ENCODE measurements around the gene ENOX1.

The ENOX1 gene

DNA sequence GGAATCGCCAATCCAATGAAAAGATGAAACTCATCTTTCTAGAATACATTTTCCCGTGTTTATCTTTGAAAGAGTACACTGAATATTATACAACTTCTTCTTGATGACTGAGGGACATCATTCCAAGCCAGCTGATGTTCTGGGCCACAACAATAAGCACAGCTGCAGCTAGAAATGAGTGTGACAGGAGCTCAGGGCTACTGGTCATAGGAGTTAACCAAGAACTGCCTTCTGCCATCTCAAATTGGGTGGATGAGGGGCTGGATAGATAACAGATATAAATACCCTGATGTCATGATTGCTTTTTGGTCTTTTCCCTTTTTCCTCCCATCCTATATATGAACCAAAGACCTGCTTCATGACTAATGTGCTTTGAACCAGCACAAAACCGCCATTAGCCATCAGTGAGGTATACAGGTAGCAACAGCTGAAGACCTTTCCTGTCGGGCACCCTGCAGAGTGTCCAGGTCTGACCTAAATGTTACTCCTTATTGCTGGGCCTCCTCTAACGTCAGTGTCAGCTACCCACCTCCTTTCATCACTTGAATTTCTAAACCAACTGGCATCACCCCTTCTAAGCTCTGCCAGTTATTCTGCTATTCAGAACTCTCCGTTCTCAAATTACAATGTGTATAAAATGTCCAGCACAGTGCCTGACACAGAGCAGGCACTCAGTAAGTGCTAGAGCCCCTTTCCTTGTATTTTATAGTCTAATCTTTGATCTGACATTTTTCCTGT is 178.2 kb downstream of the ENOX1 start:
- DNase-seq (ENCODE audit: low spot score), result no peak

- DNase-seq (ENCODE audit: low spot score), result no peak
Measured at GRCh38 chr13:43597599-43597945, 189.2 kb downstream of the ENOX1 start.

- DNase-seq (ENCODE audit: low spot score), result no peak
Measured at GRCh38 chr13:43596924-43597598, 189.7 kb downstream of the ENOX1 start.

GRCh38 chr13:43596006-43596405 is 190.8 kb downstream of the ENOX1 start:
- no peak for DNase-seq (ENCODE audit: low spot score)

GRCh38 chr13:43587376-43587775 is 199.4 kb downstream of the ENOX1 start:
- no peak for DNase-seq (ENCODE audit: low spot score)

DNA sequence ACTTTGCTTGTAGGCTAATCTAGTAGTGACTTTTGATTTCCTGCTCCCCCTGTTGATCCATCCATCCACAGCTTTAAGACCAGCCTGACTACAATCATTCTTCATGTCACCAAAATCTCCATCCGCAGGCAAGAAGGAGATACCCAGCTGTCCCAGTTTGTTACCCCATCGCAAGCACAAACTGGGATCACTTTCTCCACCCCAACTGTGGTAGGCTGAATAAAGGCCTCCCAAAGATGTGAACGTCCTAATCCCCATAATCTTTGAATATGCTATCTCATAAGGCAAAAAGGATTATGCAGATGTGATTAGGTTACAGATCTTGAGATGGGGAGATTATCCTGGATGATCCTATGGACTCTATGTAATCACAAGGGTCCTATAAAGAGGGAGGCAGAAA is 202.0 kb downstream of the ENOX1 start:
- no peak for DNase-seq (ENCODE audit: low spot score)

GRCh38 chr13:43583321-43583720 is 203.5 kb downstream of the ENOX1 start:
- DNase-seq (ENCODE audit: low spot score), result no peak

DNA sequence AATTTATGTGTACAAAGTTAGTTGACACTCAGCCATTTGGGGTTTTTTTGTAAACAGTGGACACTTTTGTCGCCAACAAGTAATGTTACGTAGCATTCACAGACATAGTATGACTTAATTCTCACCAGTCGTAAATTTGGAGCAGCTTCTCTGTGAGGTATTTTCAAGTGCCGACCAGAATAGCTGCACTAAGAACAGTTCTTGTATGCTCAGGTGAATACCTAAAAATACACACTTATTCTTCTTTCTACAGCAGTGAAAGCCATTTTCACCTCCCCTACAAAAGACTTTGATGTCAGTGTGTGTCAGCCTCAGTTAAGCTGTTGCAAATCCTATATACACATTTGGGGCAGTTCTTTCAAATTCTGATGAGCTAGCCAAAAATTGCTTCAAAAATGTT is 206.5 kb downstream of the ENOX1 start:
- DNase-seq (ENCODE audit: low spot score), result no peak

- no peak for DNase-seq (ENCODE audit: low spot score)
Measured at GRCh38 chr13:43579321-43579720, 207.5 kb downstream of the ENOX1 start.

GRCh38 chr13:43574605-43575004 is 212.2 kb downstream of the ENOX1 start:
- no peak for DNase-seq (ENCODE audit: low spot score)

DNA sequence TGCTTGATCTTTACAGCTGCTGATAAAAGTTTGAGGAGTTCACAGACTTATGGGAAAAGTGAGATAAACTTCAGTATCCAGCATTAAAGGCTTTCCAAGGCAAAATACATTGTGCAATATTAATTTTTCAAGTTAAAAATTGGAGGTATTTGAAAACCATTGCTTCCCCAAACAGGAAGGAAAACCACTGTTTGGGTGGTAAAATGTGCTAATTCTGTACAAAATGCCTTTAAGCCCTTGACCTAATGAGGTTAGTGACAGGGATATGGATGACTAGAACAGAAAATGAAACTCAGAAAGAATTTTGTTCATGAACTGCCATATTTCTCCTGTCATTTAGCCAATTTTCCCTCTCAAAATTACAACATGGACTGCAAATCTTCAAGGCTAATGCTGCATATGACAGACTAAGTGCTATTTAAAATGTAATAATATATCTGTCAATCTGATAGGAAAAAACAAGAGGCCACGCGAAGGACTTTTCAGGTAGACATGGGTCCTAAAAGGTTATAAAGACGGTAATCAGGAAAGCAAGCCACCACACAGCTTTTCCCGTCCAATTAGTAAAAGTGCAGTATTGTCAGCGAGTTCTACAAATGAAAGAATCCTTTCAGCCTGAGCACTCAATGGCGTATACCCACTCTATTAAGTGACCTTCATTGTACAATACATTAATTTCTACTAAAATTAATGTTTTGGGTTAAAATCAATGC is 212.8 kb downstream of the ENOX1 start:
- no peak for DNase-seq (ENCODE audit: low spot score)

- DNase-seq (ENCODE audit: low spot score), result no peak
Measured at GRCh38 chr13:43573361-43573740, 213.4 kb downstream of the ENOX1 start.

DNA sequence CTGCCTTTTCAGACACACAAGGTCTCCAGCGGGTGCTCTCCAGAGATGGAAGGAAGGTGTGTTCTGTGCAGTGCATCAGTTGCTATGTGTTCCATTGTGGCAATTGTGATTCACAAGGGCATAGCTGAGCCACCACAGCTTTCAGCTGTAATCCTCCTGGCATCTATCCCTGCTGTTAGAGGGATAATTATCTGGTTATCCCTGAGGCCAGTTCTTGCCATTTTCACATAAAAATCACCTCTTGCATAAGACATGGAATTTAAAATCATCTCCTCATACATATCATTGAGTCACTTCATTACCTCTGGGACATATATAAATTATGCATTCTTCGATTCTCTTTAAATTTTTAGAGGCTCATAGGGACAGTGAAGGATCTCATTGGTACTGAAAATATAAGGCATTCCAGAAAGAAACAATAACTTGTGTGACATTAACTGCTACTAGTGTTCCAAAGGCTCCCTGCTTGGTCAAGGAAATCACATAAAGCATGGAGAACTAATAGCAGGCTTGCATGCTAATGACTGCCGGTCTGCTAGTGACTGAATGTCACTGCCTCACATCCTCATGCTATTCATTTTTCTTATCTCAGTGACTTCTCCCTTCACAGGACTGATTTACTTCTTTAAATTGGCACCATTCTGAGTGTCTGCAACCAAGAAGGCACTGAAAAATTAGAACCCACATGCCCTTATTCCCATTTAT is 214.0 kb downstream of the ENOX1 start:
- DNase-seq (ENCODE audit: low spot score), result no peak

DNA sequence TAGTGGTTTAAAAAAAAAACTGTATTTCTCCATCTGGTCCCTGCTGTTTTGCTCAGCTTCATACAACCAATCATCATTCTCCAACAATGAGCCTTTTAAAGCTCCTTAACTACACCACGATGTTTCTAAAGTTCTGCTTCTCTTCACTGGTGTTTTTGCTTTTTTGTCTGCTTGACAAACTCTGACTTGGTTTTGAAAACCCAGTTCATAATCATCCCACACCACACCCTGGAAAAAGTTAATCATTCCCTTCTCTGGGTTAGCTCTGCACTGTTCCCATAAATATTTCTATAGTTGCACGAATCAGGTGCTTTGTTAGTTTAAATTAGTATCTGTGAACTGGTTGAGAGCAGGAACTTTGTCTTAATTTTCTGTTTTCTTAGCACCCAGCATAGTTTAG is 217.1 kb downstream of the ENOX1 start:
- DNase-seq (ENCODE audit: low spot score), result no peak

GRCh38 chr13:43567608-43568007 is 219.2 kb downstream of the ENOX1 start:
- no peak for DNase-seq (ENCODE audit: low spot score)

DNA sequence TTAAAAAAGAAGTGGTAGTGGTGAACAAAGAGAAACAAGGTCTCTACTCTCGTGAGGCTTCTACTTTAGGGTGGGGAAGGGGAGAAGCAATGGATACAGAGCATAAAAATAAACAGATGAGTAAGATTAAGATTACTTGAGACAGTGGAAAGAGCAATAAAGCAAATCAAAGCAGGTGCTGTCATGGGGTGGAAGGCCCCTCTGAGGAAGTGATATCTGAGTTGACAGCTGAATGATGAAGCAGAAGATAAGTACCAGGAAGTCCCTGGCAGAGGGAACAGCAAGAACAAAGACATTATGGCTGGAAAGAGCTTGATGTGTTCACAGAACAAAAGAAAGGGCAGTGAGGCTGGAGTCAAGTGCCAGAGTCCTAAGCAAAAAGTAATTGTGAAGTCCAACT is 221.8 kb downstream of the ENOX1 start:
- no peak for DNase-seq (ENCODE audit: low spot score)

DNA sequence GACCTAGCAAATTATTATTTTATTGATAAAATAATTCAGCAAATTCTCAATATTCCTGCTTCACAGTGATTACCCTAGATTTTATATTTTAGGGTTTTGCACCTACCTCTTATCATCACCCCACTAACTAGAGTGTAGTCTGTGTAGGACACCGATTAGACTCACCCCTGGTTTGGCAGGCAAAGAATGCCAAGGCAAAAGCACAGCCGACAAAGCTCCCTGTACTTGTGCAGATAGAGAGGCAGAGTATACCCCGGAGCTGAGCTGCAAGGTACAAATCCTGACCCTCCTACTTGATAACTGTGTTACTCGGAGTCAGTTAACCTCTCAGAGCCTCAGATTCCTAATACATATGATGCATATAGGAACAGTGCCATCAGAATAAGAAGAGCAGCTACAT is 225.7 kb downstream of the ENOX1 start:
- no peak for DNase-seq (ENCODE audit: low spot score)

DNA sequence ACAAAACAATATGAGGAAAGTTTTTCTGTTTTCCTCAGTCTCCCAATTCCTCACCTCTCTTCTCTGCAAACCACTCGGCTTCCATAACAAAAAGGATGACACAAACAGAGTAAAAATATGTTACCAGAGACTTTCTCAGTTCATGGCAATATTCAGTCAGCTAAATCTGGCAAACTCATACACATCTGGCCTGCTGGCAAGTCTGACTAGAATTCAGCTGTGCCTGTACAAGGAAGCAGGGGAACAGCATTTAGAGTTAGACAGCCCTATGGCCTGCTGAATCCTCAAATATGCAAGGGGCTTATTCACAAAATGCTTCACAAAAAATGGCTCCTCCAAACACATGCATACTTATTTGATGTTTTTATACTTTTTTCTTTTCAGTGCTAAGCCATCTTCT is 227.8 kb downstream of the ENOX1 start:
- no peak for DNase-seq (ENCODE audit: low spot score)

- no peak for DNase-seq (ENCODE audit: low spot score)
Measured at GRCh38 chr13:43558326-43558725, 228.4 kb downstream of the ENOX1 start.

DNA sequence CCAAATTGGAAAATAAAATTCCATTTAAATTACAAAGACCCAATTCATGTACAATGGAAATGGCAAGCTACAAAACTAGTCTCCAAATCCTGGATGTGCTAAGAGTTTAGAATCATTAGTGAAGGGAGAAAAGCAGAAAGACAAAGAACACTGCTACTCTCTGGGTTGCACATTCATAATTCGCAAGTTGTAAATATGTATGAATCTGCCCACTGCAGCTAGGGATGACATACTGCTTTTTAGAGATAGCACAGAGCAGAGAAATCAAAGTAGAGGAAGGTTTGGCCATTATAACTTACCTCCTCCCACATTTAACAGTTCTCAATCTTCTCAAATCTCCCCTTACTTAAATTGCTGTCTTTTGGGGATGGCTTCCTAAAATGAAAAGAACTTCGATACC is 231.1 kb downstream of the ENOX1 start:
- no peak for DNase-seq (ENCODE audit: low spot score)

DNA sequence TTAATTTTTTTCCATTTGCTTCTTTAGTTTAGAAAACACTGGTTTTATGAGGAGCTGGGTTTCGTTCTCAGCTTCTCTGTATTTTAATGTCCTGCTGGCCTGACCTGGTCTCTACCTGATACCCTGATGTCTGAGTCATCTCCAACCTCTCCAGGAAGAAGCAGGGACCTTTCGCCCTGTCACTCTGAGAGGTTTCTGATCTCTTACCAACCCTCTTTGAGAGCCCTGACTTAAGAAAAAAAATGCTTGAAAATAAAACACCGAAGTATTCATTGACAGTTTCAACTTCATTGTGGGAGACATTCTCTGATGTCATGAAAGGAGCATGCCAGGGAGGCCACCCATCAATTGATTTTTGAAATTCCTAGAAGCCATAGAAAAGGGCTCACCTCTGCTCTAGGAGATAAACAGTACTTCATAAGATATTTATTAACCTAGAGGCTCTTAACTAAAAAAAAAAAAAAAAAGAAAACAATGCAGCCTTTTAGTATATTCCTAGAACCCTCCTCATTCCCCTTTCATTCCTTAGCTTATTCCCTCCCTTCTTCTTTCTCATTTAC is 234.8 kb downstream of the ENOX1 start:
- no peak for DNase-seq (ENCODE audit: low spot score)

- no peak for DNase-seq (ENCODE audit: low spot score)
Measured at GRCh38 chr13:43546816-43547215, 240.0 kb downstream of the ENOX1 start.
